Measurements from ENCODE around the gene TPM2.
"Not testable (repeated sequence)": the region's sequence is repeated elsewhere in the genome, so short reads cannot be mapped to it uniquely, and the experiment has no call there.

The TPM2 gene

GRCh38 chr9:35656348-35656747 is 33.4 kb downstream of the TPM2 start:
- no peak for DNase-seq (ENCODE audit: low spot score)

GRCh38 chr9:35653611-35654010 is 36.1 kb downstream of the TPM2 start:
- DNase-seq (ENCODE audit: low spot score): no peak

GRCh38 chr9:35652829-35653209 is 36.9 kb downstream of the TPM2 start:
- DNase-seq (ENCODE audit: low spot score): no peak

GRCh38 chr9:35651956-35652828 is 37.5 kb downstream of the TPM2 start:
- peak; percentile 35 for DNase-seq (ENCODE audit: low spot score)

- no peak for DNase-seq (ENCODE audit: low spot score)
Measured at GRCh38 chr9:35650341-35651158, 39.2 kb downstream of the TPM2 start, which contains the start of gene SIT1. Gene SIT1 (minus strand): TSS chr9:35650931. CDS start chr9:35650853, 78 bp downstream.

- no peak for DNase-seq (ENCODE audit: low spot score)
Measured at GRCh38 chr9:35649431-35650340, 40.0 kb downstream of the TPM2 start.

- peak; percentile 92 for DNase-seq (ENCODE audit: low spot score)
Measured at GRCh38 chr9:35646533-35647265, 43.0 kb downstream of the TPM2 start.

- no peak for DNase-seq (ENCODE audit: low spot score)
Measured at GRCh38 chr9:35646153-35646532, 43.6 kb downstream of the TPM2 start.

- not testable (repeated sequence) for DNase-seq (ENCODE audit: low spot score)
Measured at GRCh38 chr9:35645736-35646135, 44.0 kb downstream of the TPM2 start.

- no peak for DNase-seq (ENCODE audit: low spot score)
Measured at GRCh38 chr9:35643046-35643445, 46.7 kb downstream of the TPM2 start.

GRCh38 chr9:35641478-35641877 is 48.2 kb downstream of the TPM2 start:
- DNase-seq (ENCODE audit: low spot score): not testable (repeated sequence)

- DNase-seq (ENCODE audit: low spot score): not testable (repeated sequence)
Measured at GRCh38 chr9:35640431-35640830, 49.3 kb downstream of the TPM2 start.

GRCh38 chr9:35639631-35640030 is 50.1 kb downstream of the TPM2 start:
- DNase-seq (ENCODE audit: low spot score): no peak

GRCh38 chr9:35639225-35639624 is 50.5 kb downstream of the TPM2 start:
- not testable (repeated sequence) for DNase-seq (ENCODE audit: low spot score)

- not testable (repeated sequence) for DNase-seq (ENCODE audit: low spot score)
Measured at GRCh38 chr9:35638751-35639150, 51.0 kb downstream of the TPM2 start.

GRCh38 chr9:35637427-35637955 is 52.2 kb downstream of the TPM2 start:
- not testable (repeated sequence) for DNase-seq (ENCODE audit: low spot score)

- DNase-seq (ENCODE audit: low spot score): not testable (repeated sequence)
Measured at GRCh38 chr9:35636877-35637246, 52.9 kb downstream of the TPM2 start.

GRCh38 chr9:35636135-35636876 is 53.4 kb downstream of the TPM2 start:
- DNase-seq (ENCODE audit: low spot score): no peak

GRCh38 chr9:35635730-35636129 is 54.0 kb downstream of the TPM2 start:
- DNase-seq (ENCODE audit: low spot score): no peak

Data from RKO (cell line).